NCI-H1417 (cell line): ENCODE data around the gene UBL5.

Experiments used
- DNase-seq, 3 experiments: peaks; one replicate each; lab custom pipeline; 2025; lab: John Stamatoyannopoulos, UW

The UBL5 gene

DNA sequence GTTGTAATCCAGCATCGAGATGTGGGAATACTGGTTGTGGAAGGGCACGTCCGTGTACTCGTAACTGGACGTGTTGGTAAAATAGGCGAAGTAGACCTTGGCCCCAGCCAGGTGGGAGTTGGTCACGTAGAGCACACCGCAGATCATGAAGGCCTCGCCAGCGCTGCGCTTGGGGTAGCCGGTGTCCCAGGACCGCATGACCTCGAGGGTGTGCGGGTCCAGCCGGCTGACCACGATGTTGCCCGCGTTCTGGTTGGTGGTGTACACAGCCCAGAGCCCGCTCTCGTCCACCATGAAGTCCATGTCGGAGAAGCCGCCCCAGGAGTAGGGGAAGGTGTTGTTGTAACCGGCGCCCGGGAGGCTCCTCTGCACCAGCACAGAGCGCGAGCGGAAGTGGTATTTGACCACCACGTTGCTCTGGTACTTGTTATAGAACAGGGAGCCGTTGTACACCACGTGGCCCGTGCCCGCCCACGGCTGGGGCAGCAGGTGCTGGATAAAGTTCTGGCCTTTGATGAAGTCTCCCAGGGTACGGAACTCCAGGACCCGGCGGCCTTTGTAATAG lies 26.6 kb downstream of the UBL5 start:
- no peak for DNase-seq

DNA sequence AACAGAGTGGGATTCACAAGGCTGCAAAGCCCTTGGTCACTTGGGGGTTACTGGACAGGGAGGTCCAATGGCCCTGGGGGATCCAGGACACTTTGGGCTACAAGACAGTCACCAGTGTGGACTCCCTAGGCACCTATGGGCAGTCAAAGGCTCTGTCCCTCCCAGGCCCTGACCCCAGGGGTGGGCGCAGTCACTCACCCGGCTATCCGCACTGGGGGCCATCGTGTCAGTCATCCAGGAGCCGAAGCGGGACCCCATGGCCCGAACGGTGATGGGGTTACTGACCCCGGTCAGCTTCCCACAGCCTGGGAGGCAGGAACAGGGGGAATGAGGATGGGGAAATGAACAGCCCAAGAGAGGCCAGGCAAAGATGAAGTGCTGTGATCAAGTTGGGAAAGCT lies 28.9 kb downstream of the UBL5 start:
- no peak for DNase-seq

DNA sequence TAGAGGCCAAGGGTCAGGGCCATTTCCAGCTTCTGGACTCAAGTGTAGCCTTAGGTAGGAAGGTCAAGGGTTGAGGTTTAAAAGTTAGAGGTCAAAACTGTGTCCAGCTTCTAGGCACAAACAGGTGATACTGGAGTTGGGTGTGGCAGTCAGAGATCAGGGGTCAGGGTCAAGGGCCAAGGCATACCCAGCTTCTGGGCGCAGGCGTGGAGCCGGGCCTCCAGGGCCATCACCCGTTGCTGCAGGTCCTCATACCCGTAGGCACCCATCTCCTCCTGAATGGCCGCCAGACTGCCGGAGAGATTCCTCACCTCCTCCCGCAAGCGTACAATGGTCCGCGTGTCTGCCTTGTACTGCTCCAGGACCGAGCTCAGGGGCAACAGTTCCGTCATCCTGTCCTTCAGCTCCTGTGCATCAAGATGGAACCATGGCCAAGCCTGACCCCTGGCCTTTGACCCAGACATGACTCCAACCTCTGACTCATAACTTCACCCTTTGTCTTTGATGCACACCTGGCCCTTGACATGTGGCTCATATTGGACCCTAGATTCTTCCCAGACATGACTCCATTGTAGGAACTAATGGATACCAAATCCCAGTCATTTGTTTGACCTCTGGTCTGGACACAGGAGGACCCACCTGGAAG lies 29.5 kb downstream of the UBL5 start:
- DNase-seq, result no peak

DNA sequence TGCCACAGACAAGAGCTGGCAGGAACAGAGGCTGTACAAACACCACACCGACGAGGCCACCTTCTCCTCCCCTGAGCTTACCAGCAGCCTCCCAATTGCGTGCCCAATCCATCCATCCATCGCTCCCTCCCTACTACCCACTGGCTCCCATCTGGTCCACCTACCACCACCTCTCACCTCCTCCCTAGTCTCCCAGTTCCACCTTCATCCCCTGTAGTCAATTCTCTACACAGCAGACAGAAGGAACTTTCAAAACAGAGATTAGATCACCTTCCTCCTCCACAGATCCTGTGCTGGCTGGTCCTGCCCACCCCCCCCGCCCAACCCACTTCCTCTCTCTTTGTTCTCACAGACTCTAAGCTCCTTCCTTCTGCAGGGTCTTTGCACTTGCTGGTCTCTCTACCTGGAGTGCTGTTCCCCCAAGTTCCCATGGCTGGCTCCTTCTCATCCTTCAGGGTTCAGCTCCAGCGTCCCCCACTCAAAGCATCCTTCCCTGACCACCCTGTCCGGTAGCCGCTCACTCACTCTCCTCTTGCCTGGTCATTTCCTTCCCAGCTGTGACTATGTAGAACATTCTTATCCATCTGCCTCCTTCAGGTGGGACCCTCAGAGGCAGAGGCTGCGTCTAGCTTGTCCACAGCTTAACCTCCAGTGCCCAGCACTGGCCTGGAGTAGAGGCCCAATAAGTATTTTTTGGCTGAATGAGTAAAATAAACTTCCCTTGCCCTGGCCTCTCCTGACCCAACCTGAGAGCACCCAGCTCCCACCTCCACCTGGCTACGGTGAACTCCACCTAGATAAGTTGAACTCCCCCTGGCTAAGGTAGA lies 30.4 kb downstream of the UBL5 start:
- no peak for DNase-seq

DNA sequence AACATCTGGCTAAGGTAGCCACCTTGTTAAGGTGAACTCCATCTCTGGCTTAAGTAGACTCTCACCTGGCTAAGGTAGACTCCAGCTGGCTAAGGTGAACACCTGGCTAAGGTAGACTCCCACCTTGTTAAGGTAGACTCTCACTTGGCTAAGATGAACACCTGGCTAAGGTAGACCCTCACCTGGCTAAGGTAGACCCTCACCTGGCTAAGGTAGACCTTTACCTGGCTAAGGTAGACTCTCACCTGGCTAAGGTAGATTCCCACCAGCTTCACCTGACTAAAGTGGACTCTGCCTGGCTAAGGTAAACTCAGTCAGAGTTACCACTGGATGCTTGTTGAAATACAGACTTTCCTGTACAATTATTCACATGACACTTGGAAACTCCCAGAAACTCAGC lies 31.0 kb downstream of the UBL5 start:
- DNase-seq, result no peak

DNA sequence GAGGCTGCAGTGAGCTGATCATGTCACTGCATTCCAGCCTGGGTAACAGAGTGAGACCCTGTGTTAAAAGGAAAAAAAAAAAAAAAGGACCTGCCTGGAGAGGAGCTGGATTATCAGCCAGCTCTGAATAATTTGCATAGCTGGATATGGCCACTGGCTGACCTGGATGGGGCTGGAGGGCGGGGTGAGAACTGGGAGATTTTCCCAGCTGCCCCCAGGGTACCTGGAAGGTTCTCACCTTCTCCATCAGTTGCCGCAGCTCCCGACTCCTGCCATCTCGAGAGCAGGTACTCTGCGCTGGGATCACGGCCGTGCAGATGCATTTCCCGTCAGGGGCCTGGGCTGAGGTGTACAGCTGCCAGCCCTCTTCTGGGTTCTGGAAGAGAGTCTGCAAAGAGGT lies 32.7 kb downstream of the UBL5 start:
- DNase-seq, result no peak

DNA sequence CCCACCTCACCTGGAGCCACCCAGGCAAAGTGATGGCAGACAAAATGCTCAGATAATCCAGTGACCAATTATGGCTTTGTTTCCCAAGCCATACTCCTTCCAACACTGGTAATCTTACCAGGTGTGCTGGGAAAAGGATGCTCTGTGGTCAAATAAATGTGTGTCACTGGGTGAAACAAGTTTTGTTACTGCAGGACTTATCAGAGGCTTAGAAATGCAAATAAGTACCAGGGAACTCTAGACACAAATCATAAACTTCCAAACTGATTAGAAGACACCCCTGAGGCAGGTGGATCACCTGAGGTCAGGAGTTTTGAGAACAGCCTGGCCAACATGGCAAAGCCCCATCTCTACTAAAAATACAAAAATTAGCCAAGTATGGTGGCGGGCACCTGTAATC lies 33.8 kb downstream of the UBL5 start:
- DNase-seq, result no peak

DNA sequence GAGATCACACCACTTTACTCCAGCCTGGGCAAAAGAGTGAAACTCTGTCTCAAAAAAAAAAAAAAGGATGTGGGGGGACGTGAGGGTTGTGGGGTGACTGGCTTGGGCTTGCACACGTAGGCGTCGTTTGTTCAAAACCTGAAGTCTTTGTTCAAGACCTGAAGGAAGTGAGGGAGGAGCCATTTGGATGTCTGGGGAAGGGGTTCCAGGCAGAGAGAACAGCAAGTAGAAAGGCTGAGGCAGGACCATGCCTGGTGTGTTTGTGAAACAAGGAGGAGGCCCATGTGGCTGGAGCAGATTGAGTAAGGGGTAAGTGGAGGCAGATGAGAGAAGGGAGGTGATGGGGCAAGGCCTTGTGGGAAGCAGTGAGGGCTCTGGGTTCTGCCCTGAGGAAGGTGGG lies 35.2 kb downstream of the UBL5 start:
- DNase-seq, result no peak

DNA sequence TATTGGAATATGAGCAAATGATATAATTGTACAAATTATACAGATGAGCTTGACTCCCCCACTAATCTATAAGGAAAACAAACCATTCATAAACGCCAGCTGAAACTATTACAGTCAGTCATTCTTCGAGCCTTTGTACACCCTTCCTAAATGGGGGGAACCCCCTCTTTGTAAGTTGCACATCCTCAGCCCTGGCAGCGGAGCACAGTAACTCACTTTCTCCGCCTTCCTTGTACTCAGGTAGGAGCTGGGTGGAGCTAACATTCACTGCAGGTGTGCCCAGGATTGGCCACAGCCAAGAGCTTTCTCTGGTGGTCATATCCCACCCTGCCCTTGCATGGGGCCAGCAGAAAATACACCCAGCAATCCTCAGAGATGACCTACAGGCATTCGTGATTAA lies 36.0 kb downstream of the UBL5 start:
- no peak for DNase-seq

DNA sequence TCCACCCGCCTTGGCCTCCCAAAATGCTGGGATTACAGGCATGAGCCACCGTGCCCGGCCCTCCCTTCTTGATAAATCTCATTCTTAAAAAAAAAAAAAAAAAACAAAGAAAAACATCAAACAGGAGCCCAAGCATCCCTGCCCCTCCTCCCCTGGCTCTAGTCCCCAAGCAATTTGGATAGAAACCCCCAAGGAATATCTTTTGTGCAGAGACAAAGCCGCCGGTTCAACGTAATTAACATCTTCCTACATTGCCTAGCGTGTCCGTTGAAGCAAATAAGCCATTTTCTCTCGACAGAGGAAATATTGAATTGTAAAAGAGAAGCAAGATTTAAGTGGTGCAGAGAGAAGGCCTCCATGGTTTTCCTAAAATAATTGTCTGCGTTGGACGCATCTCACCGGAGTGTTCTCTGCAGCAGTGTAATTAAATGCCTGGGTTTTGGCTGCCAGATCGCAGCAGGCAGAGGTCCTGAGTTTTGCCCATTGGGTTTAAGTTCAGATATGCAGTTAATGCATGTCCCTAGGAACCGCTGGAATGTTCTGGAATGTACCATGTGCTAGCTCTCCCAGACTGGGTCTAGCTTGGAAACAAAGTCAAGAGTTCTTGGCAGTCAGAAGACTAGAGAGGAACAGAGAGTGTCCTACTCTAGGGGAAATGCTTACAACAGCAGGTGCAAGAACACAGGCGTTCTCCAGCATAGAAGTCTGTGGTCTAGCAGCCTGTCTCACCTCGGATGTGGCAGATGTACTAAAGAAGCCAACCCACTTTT lies 38.2 kb downstream of the UBL5 start:
- DNase-seq, result peak in 1 of 3 experiments; percentile 25

DNA sequence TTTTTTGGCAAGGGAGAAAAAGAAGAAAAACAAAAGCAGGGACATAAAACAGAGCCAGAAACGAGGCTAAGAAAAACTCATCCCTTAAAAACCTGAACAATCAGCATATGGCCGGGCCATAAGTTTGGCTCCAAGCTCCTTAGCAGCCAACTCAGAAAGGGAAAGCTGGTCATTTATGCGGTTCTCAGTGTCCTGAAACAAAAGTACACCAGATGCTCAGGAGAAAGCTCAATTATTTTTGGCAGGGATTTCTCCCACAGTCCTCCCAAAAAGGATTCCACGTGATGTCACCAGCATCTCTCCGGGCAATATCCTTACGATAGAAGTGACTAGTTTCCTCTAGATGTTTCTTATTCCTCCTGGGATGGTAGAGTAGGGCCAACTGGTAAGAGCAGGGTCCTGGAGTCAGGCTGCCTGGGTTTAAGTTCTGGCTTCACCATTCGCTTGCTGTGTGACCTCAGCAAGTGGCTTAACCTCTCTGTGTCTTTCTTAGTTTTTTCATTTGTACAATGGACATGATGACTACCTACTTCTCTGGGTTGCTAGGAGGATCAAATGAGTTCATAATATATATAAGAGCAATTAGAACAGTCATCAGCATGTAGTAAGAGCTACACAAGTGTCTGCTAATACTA lies 41.4 kb downstream of the UBL5 start:
- no peak for DNase-seq

DNA sequence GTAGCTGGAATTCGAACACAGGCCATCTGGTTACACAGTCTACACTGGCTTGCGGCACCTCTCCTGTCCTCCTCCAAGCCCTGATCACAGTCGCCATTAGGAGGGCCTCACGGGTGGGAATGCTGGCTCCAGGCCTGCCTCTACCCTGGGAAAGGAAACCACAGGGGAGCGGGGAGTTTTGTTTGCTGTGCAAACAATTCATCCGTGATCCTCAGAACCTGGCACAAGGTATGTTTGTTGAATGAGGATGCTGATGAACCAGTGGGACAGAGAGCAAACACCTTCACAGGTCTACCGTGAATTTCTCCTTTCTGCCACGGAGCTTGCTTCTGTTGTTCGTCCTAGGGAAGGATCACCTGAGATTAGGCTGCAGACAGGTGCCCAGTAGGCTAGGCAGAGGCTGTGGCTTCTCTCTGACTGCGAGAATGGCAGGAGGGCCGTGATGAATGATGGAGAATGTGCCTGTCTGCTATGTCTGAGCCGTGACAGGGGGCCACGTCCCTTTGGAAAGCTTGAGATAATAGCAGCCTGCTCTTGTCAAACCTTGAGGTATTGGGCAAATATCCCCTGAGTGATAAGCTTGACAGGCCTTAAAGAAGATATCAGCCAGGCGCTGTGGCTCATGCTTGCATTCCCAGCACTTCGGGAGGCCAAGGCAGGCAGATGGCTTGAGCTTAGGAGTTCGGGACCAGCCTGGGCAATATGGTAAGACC lies 44.1 kb downstream of the UBL5 start:
- DNase-seq, result peak in 2 of 3 experiments; percentile 78 to 89

DNA sequence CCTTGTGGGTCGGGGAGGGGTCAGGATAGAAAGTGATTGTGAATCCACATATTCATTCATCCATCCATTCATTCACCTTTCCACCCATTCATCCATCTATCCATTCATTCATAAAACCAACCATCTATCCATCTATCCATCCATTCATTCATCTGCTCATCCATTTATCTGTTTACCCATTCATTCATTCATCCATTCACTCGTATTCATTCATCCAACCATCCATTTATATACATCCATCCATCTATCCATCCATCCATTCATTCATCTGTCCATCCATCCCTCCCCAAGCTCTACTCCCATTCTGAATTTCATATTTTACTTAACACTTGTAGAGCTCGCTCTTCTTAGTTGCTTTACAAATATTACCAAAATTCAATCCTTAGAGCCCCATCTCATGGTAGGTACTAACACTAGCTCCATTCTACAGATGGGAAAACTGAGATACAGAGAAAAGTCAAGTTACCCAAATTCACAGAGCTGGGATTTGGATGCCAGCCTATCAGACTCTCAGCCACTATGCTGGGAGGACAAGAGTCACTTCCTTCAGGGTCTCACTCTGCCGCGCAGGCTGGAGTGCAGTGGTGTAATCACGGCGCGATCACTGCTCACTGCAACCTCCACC lies 45.0 kb downstream of the UBL5 start:
- DNase-seq, result no peak

DNA sequence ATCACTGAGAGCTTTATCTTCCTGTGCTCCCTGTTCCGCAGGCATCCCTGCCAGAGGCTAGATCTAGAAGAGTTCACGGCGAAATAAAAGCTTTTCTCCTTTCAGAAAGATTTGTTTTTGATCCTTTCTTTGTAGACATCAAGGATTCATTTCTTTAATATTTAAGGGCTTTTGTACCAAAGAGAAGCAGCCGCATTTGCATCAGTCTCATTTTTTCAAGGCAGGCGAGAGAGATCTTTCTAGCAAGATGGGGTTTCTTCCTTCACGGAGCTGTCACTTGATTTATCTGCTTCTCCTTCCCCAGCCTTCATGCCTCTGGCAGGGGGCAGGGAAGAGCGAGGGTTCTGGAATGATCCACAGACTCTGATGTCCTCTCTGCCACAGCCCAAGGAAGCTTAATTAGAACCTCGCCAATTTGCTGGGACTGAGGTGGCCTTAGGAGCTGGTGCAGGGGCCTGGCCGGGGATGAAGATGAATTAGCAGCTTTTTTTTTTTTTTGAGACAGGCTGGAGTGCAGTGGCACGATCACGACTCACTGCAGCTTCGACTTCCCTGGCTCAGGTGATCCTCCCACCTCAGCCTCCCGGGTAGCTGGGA lies 47.4 kb downstream of the UBL5 start:
- DNase-seq, result no peak

DNA sequence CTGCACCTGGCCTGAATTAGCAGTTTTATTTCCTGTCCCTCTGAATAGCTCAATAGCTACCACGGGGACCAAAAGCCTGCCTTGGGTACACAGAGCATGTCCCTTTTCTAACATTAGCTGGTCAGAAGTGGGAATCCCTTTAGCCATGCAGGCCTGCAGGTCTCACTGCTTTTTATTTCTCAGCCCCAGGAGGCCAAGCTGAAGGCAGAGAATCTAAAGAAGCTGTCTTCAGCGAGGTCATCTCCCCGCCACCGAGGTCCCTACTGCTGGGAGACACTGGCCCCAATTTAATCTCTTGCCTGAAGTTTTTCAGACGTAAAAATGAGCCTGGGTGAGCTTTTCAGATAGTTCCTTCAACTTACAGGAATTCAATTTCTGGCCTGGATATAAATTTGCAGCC lies 48.1 kb downstream of the UBL5 start:
- no peak for DNase-seq

DNA sequence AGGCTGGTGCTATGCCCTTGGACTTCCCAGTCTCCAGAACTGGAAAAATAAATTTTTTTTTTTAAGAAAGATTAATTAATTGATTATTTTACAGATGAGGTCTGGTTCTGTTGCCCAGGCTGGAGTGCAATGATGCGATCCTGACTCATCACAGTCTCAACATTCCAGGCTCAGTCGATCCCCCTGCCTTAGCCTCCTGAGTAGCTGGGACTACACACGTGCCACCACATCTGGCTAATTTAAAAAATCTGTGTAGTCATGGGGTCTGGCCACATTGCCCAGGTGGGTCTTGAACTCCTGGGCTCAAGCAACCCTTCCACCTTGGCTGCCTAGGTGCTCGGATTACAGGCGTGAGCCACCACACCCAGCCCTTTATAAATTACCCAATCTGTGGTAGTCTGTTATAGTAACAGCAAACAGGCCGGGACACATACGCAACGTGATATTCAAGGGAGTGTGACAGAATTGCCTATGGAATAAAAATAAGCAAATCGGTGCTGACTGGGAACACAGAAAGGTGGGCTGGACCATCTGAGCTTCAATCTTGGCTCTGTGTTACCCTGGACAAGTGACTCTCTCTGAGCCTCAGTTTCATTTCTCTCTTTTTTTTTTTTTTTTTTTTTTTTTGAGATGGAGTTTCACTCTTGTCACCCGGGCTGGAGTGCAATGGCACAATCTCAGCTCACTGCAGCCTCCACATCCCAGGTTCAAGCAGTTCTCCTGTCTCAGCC lies 50.2 kb downstream of the UBL5 start:
- no peak for DNase-seq

DNA sequence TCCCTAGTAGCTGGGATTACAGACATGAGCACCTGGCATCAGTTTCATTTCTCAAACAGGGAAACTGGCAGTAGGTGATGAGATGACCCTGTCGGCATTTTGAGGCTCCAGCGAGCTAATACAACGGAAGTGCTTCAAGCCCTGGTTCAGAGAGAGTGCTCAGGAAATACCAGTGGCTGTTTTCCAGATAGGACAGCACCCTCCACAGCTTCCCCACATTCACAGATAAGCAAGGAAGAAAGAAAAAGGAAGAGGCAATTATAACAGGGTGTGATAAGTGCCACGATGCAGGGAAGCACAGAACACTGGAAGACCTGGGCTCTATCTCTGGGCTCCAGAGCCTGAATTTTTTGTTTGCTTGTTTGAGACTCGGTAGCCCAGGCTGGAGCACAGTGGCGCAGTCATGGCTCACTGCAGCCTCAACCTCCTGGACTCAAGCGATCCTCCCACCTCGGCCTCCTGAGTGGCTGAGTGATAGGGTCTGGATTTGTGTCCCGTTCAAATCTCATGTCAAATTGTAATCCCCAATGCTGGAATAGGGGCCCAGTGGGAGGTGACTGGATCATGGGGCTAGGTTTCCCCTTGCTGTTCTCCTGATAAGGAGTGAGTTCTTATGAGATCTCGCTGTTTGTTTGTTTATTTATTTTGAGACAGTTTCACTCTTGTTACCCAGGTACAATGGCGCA lies 50.9 kb downstream of the UBL5 start:
- DNase-seq, result no peak
